Measurements from ENCODE around the gene PPP2R2D.

The PPP2R2D gene

DNA sequence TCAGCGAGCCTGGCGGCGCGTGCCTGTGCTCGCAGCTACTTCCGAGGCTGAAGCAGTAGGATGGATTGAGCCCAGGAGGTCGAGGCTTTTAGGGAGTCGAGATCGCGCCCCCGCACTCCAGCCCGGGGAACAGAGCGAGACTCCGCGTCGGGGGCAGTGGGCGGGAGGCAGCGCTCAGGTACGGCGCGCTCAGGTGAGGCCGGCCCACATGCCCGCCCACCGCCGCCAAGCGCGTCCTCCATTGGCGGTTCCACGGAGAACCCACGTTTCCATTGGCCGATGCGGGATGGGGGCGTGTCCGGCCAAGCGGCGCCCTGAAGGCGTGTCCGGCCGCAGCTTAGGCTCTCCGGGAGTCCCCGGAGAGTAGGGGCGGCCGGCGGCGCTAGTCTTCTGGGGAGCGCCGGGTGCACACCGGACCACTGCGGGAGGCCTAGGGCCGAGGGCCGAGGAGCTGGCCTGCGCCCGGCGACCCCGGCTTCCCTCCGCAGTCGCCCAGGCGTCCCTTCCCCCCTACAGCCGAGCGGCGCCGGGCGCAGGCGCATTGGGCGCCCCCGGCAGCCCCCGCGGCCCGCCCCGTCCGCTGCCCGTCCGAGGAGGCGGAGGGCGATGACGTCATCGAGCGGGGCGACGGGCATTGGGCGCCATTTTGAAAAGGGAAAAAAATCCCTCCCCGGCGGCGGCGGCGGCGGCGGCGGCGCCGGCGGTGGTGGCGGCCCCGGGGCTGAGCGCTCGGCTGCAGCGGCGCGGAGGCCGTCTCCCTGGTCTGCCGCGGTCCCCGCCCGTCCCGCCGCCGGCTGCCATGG is at the start of gene PPP2R2D:
Gene PPP2R2D, plus strand, starts transcription at position 659 of the 803 bp plus-strand sequence. Its CDS starts 141 bp downstream, at position 800.
- FAIRE-seq: no peak

- no peak for FAIRE-seq
Measured at GRCh38 chr10:131851346-131851745, 49.5 kb upstream of the PPP2R2D start.

- FAIRE-seq: no peak
Measured at GRCh38 chr10:131852176-131852822, 48.5 kb upstream of the PPP2R2D start.

GRCh38 chr10:131852823-131853609 is 47.8 kb upstream of the PPP2R2D start:
- FAIRE-seq: no peak

DNA sequence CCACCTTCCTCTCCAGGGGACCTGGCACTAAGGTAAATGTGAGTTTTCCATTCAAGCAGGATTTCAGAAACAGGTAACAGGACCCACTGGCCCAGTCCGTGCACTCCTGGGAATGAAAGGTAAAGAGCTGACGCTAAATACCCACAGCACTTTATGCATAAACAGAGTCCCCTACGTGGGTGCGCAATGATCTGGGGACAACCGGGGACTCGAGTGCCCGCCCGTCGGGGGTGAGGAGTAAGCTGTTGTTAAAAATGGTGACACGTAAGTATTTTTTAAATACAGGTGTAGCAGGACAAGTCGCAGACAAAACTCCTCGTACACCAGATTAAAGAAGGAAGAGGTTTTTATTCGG is 47.2 kb upstream of the PPP2R2D start:
- FAIRE-seq: no peak

GRCh38 chr10:131854579-131855335 is 46.1 kb upstream of the PPP2R2D start:
- no peak for FAIRE-seq

GRCh38 chr10:131855461-131856401 is 45.1 kb upstream of the PPP2R2D start:
- FAIRE-seq: no peak

GRCh38 chr10:131856441-131857094 is 44.2 kb upstream of the PPP2R2D start:
- FAIRE-seq: no peak

- no peak for FAIRE-seq
Measured at GRCh38 chr10:131857156-131858117, 43.4 kb upstream of the PPP2R2D start.

DNA sequence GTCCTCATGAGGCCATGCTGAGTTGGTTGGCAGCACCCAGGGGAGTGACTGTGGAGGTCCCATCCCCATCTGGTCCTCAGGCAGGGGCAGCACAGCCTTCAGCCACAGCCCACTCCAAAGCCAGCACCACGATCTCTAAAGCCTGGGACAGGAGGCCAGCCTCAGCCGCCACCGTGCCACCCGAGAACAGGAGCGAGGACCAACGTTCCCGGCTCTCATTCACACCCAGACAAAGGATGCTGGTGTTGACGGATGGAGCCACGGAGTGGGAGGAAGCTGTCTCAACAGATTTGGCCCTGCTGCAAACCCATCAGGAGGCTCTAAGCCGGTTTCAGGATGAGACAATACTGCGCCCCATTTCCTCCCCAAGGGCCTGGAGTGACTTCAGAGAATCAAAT is 42.7 kb upstream of the PPP2R2D start:
- no peak for FAIRE-seq

DNA sequence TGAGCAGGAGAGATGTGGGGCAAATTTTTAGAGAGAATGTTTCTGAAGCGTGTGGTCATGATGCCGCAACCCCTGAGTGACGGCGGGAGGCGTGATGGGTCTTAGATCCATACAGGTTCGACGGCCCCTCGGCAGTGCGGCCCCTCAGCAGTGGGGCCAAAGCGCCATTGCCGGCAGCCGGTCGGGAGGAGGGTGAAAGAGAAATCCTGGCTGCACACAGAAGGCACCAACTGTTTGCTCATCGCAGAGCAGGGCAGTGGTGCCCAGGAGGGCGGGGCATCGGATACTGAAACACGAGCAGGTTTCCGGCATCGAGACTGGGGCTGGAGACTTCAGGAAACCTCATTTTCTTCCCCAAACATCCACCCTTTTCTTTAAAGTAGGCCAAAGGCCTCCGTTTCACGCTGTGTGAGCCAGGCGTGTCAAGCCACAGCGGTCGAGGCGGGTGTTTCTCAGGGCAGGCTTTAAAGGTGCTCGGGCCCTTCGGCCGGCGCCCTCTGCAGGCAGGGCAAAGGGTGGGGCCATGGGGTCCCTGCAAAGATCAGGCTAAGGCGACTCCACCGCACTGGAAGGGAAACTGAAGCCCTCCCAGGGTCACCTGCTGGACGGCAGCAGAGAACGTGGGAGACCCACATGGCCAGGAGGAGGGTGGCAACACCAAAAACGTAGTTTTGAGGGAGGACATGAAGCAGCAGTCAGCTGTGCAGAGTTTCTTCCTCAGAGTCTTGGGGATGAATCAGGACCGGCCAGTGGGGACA is 42.0 kb upstream of the PPP2R2D start:
- no peak for FAIRE-seq

- FAIRE-seq: no peak
Measured at GRCh38 chr10:131859341-131860020, 41.3 kb upstream of the PPP2R2D start.

- no peak for FAIRE-seq
Measured at GRCh38 chr10:131860311-131860710, 40.5 kb upstream of the PPP2R2D start.

DNA sequence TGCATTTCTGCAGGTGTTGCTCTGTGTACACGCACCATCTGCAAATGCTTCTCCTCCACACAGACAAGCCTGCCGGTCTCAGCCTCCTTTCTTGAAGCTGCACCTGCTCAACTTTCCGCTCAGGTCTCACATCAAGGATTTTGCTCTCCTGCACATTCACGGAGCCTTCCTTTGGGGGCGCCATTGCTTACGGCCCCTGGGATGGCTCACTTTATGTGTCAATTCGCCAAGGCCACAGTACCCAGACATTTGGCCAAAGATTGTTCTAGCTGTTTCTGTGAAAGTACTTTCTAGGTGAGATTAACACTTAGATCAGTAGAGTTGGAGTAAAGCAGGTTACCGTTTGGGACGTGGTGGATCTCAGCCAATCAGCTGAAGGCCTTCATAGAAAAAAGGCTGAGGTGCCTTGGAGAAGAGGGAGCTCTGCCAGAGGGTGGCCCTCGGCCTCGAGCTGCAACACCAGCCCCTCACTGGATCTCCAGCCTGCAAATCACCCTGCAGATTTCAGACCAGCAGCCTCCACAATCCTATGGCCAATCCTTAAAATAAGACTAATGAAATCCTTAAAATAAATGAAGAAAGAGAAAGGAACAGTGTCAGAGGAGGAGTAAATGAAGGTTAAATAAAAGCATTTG is 39.9 kb upstream of the PPP2R2D start:
- FAIRE-seq: no peak

GRCh38 chr10:131862548-131862947 is 38.3 kb upstream of the PPP2R2D start:
- FAIRE-seq: no peak

GRCh38 chr10:131865223-131865917 is 35.4 kb upstream of the PPP2R2D start:
- no peak for FAIRE-seq

DNA sequence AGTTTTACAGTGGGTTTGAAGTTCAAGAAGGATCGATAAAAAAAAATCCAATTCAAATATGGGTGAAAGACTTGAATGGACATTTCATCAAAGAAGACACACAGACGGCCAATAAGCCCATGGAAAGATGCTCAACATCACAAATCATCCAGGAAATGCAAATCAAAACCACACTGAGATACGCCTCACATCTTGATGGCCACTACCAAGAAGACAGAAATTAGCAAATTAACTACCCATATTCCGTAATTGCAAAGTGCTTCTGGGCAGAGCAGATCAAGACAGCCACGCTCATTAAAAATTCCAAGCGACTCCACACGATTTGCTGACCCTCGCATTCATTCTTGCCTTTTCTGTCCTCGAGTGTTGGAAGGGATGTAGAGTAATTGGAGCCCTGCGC is 34.1 kb upstream of the PPP2R2D start:
- FAIRE-seq: no peak

All from endometrium (tissue), 2 donors.